SK-N-MC (cell line): ENCODE data around the gene ISM1.

ENCODE experiments used
- DNase-seq: peaks from one replicate; pipeline ENCODE4 v3.0.0-alpha.2; 2011; ENCODE audit warnings: low read depth, low spot score
- H3K27ac ChIP-seq: fragments of 200-600 bp; sonication (generic); 2 replicates; pipeline ENCODE4 v1.5.1; 2016; ENCODE audit warnings: mixed run types
- H3K36me3 ChIP-seq: fragments of 200-600 bp; sonication (generic); 2 replicates; pipeline ENCODE4 v1.6.1; 2017; ENCODE audit warnings: antibody characterized with exemption, low read length, mixed read lengths; ENCODE audit not compliant: insufficient read depth
- H3K4me3 ChIP-seq: fragments of 200-600 bp; sonication (generic); 2 replicates; pipeline ENCODE4 v1.5.1; 2016
- H3K9ac ChIP-seq: fragments of 200-600 bp; sonication (generic); 2 replicates; pipeline ENCODE4 v1.8.0; 2017; ENCODE audit warnings: mixed run types, mixed read lengths; ENCODE audit not compliant: insufficient read length
- H3K9me3 ChIP-seq: fragments of 200-600 bp; sonication (generic); 2 replicates; pipeline ENCODE4 v1.6.1; 2017; ENCODE audit warnings: low read depth, mild to moderate bottlenecking, antibody characterized with exemption, low read length, moderate library complexity, mixed read lengths
- EZH2 ChIP-seq: fragments of 200-600 bp; sonication (generic); IDR thresholded peaks from one replicate; pipeline ENCODE4 v1.6.1; 2017; ENCODE audit warnings: antibody characterized with exemption
- FOXP2 ChIP-seq: optimal IDR thresholded peaks from 2 replicates; pipeline ENCODE3; 2011; ENCODE audit warnings: mild to moderate bottlenecking, moderate library complexity; ENCODE audit not compliant: insufficient read depth; ENCODE audit errors: extremely low read length, control extremely low read depth
- POLR2AphosphoS5 ChIP-seq: IDR thresholded peaks from 2 replicates; pipeline ENCODE4 v1.6.1; 2012; ENCODE audit warnings: mild to moderate bottlenecking, low read depth, low read length, borderline replicate concordance

ISM1 gene

DNA sequence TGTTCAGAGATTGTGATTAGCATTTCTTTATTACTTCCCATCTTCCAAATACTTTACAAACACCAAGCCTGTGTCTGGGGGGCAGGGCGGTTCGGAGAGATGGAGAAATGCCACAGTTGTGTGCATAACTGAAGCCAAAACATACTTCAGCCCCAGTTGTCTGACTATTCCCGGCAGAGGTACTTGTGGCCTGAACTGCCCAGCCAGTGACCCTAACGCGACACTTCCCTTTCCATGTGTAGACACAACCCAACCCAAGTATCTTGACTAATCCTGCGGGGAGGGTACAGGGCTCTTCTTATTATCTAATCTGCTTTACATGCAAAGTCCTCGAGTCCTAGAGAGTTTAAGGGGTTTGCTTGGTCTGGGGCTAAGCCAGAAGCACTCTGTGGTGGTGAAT, 46.2 kb downstream of the ISM1 start:
- TF ChIP-seq EZH2 (no peak), FOXP2 (no peak), POLR2AphosphoS5 (no peak)
- no peak for DNase-seq
- Histone ChIP-seq H3K9me3 (no peaks in the 10 kb centered on the region), H3K9ac (no peak overlapping the region), H3K36me3 (no peaks in the 10 kb centered on the region), H3K27ac (no peak overlapping the region), H3K4me3 (no peak overlapping the region)

GRCh38 chr20:13268953-13269352, 47.9 kb downstream of the ISM1 start:
- H3K36me3 ChIP-seq: no peaks in the 10 kb centered on the region
- no peak for DNase-seq
- no peaks in the 10 kb centered on the region for H3K9me3 ChIP-seq
- no peak overlapping the region for H3K27ac ChIP-seq
- H3K9ac ChIP-seq: no peak overlapping the region
- TF ChIP-seq POLR2AphosphoS5 (no peak), FOXP2 (no peak), EZH2 (no peak)
- H3K4me3 ChIP-seq: no peak overlapping the region

DNA sequence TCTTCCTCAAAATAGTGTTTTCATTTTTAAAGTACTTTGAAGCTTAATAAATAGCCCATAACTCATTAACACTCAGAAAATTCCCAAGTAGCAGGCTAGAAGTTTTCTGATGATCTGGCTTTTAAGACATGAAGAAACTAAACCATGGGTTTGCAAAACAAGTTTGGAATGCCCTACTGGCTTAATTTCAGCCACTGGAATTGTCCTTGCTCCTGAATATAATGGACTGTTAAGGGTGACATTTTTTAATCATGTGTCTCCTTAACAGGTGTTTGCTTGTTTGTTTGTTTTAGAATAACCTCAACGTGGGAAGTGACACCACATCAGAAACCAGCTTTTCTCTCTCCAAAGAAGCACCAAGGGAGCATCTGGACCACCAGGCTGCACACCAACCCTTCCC, 49.1 kb downstream of the ISM1 start:
- no peaks in the 10 kb centered on the region for H3K9me3 ChIP-seq
- H3K4me3 ChIP-seq: no peak overlapping the region
- TF ChIP-seq EZH2: no peak
- TF ChIP-seq FOXP2: no peak
- TF ChIP-seq POLR2AphosphoS5: no peak
- DNase-seq: no peak
- H3K9ac ChIP-seq: no peak overlapping the region
- no peak overlapping the region for H3K27ac ChIP-seq
- no peaks in the 10 kb centered on the region for H3K36me3 ChIP-seq

GRCh38 chr20:13271098-13271497, 50.0 kb downstream of the ISM1 start:
- H3K27ac ChIP-seq: no peak overlapping the region
- no peak for DNase-seq
- no peaks in the 10 kb centered on the region for H3K36me3 ChIP-seq
- no peak overlapping the region for H3K9ac ChIP-seq
- H3K9me3 ChIP-seq: no peaks in the 10 kb centered on the region
- no peak overlapping the region for H3K4me3 ChIP-seq
- TF ChIP-seq POLR2AphosphoS5: no peak
- TF ChIP-seq EZH2: no peak
- TF ChIP-seq FOXP2: no peak

- Histone ChIP-seq H3K9ac (no peak overlapping the region), H3K9me3 (no peaks in the 10 kb centered on the region), H3K27ac (no peak overlapping the region), H3K4me3 (no peak overlapping the region), H3K36me3 (no peaks in the 10 kb centered on the region)
- TF ChIP-seq FOXP2 (no peak), POLR2AphosphoS5 (no peak), EZH2 (no peak)
- no peak for DNase-seq
Observed at GRCh38 chr20:13271977-13272975, 51.2 kb downstream of the ISM1 start.

- Histone ChIP-seq H3K9me3 (no peaks in the 10 kb centered on the region), H3K36me3 (no peaks in the 10 kb centered on the region), H3K9ac (no peak overlapping the region), H3K4me3 (no peak overlapping the region), H3K27ac (no peak overlapping the region)
- no peak for DNase-seq
- TF ChIP-seq POLR2AphosphoS5 (no peak), FOXP2 (no peak), EZH2 (no peak)
Observed at GRCh38 chr20:13274275-13274861, 53.3 kb downstream of the ISM1 start.

- no peak overlapping the region for H3K27ac ChIP-seq
- no peak for DNase-seq
- no peak for TF ChIP-seq EZH2
- TF ChIP-seq POLR2AphosphoS5: no peak
- no peak for TF ChIP-seq FOXP2
- no peak overlapping the region for H3K4me3 ChIP-seq
- H3K9ac ChIP-seq: no peak overlapping the region
- no peaks in the 10 kb centered on the region for H3K9me3 ChIP-seq
- H3K36me3 ChIP-seq: no peaks in the 10 kb centered on the region
Observed at GRCh38 chr20:13276945-13277541, 56.0 kb downstream of the ISM1 start.

DNA sequence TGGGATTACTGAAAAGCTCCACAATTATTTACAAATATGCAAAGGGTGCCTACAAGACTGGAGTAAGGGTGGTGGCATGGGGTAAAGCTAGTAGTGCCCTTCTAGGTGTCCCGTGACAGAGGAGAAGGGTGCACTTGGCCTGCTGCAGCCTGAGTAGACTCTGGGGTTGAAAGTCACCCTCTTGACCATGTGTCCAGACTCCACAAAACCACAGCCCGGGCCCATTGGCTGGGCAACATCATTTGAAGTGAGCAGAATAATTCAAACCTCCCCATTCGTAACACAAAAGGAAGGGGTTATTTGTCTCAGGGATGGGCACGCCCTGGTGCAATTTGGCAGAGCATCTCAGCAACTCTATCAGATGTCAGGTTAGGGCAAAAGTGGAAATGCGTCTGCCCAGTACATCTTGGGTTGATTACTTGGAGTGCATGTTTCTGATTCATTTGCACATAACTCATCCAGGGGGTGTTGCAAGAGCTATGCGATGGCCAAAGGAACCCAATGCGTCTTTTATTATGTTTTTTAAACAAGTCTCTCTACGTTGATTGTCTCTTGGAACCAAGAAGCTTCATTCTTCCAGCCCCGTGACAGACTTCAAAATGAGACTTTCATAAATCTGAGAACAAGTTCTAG, 56.7 kb downstream of the ISM1 start:
- DNase-seq: no peak
- H3K9me3 ChIP-seq: no peaks in the 10 kb centered on the region
- TF ChIP-seq POLR2AphosphoS5 (no peak), EZH2 (no peak), FOXP2 (no peak)
- H3K36me3 ChIP-seq: no peaks in the 10 kb centered on the region
- H3K4me3 ChIP-seq: no peak overlapping the region
- H3K9ac ChIP-seq: no peak overlapping the region
- no peak overlapping the region for H3K27ac ChIP-seq
